KMS-11 (cell line): ENCODE results near the gene LRRC8A.

Experiments used
- H2AFZ ChIP-seq: fragments of 200-600 bp; sonication (generic); 2 replicates; pipeline ENCODE4 v1.6.1; 2016; ENCODE audit warnings: antibody characterized with exemption, mixed run types, low read depth
- H3K27ac ChIP-seq: fragments of 200-600 bp; sonication (generic); 2 replicates; pipeline ENCODE4 v1.6.1; 2016; ENCODE audit warnings: mild to moderate bottlenecking, mixed run types
- H3K27me3 ChIP-seq: fragments of 200-600 bp; sonication (generic); 2 replicates; pipeline ENCODE4 v1.6.1; 2017; ENCODE audit warnings: mild to moderate bottlenecking, low read depth, mixed run types, moderate library complexity; ENCODE audit not compliant: insufficient read depth
- H3K36me3 ChIP-seq: fragments of 200-600 bp; sonication (generic); 2 replicates; pipeline ENCODE4 v1.6.1; 2017; ENCODE audit warnings: mild to moderate bottlenecking, mixed run types; ENCODE audit not compliant: insufficient read depth
- H3K4me1 ChIP-seq: fragments of 200-600 bp; sonication (generic); 2 replicates; pipeline ENCODE4 v1.6.1; 2016; ENCODE audit warnings: mild to moderate bottlenecking, low read depth, mixed run types; ENCODE audit not compliant: poor library complexity, severe bottlenecking
- H3K4me2 ChIP-seq: fragments of 200-600 bp; sonication (generic); 2 replicates; pipeline ENCODE4 v1.7.0; 2016; ENCODE audit warnings: mild to moderate bottlenecking, mixed run types
- H3K4me3 ChIP-seq: fragments of 200-600 bp; sonication (generic); IDR thresholded peaks from 2 replicates; pipeline ENCODE4 v1.6.1; 2017; ENCODE audit warnings: low read depth, low read length, mixed read lengths; ENCODE audit not compliant: insufficient read depth
- H3K79me2 ChIP-seq: fragments of 200-600 bp; sonication (generic); 2 replicates; pipeline ENCODE4 v1.6.1; 2016; ENCODE audit warnings: low read depth, mixed run types; ENCODE audit not compliant: insufficient read depth
- H3K9ac ChIP-seq: fragments of 200-600 bp; sonication (generic); 2 replicates; pipeline ENCODE4 v1.6.1; 2016; ENCODE audit warnings: mild to moderate bottlenecking, mixed run types
- H4K20me1 ChIP-seq: fragments of 200-600 bp; sonication (generic); 2 replicates; pipeline ENCODE4 v1.6.1; 2016; ENCODE audit warnings: mild to moderate bottlenecking, mixed run types; ENCODE audit not compliant: insufficient read depth
- TF ChIP-seq, protein P1 (sequence below): fragments of 200-600 bp; sonication (generic); conservative IDR thresholded peaks from 2 replicates; pipeline ENCODE4 v1.6.1; 2017; ENCODE audit warnings: low read depth, mild to moderate bottlenecking, antibody characterized with exemption, low read length, moderate library complexity, mixed read lengths

LRRC8A gene

DNA sequence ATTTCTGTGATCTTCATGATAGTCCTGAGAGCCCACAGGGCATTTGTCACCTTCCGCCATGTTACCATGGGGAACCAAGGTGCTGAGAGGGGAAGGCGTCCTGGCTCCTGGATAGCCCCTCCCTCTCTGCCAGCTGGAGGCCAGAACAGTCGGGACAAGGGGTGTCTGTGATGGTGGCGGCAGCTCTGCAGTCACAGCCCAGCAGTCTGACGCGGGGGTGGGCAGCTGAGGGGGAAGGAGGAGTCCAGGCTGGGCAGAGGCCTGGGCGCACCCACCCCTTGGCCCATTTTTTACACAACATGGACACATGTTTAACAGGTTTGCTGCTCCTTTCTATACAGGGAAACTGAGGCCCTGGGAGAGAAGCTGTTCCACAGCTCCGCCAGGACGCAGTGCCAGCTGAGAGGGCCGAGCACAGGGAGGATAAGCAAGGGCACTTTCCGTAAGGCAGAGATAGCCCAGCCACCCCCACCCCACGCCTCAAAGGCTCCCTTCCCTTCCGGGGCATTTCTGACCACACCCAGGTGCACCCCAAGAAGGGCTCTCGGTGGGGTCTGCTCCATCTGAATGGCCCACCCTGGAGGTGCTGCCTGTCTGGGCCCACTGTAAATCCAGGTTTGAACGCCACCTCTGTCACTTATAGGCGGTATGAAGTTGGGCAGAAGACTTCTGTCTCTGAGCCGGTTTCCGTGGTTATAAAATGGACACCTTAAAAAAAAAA, 17.1 kb downstream of the LRRC8A start:
- Histone ChIP-seq H4K20me1 (no peaks in the 10 kb centered on the region), H3K4me3 (no peak overlapping the region), H3K27ac (no peak overlapping the region), H3K9ac (no peak overlapping the region), H3K27me3 (no peaks in the 10 kb centered on the region), H3K4me1 (peaks cover 8% of the 10 kb centered on the region), H3K36me3 (no peaks in the 10 kb centered on the region; the same call in 1 of the 2 replicates), H3K4me2 (no peak overlapping the region), H3K79me2 (no peaks in the 10 kb centered on the region), H2AFZ (no peak overlapping the region)
- TF ChIP-seq, protein P1, sequence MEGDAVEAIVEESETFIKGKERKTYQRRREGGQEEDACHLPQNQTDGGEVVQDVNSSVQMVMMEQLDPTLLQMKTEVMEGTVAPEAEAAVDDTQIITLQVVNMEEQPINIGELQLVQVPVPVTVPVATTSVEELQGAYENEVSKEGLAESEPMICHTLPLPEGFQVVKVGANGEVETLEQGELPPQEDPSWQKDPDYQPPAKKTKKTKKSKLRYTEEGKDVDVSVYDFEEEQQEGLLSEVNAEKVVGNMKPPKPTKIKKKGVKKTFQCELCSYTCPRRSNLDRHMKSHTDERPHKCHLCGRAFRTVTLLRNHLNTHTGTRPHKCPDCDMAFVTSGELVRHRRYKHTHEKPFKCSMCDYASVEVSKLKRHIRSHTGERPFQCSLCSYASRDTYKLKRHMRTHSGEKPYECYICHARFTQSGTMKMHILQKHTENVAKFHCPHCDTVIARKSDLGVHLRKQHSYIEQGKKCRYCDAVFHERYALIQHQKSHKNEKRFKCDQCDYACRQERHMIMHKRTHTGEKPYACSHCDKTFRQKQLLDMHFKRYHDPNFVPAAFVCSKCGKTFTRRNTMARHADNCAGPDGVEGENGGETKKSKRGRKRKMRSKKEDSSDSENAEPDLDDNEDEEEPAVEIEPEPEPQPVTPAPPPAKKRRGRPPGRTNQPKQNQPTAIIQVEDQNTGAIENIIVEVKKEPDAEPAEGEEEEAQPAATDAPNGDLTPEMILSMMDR, result no peak

DNA sequence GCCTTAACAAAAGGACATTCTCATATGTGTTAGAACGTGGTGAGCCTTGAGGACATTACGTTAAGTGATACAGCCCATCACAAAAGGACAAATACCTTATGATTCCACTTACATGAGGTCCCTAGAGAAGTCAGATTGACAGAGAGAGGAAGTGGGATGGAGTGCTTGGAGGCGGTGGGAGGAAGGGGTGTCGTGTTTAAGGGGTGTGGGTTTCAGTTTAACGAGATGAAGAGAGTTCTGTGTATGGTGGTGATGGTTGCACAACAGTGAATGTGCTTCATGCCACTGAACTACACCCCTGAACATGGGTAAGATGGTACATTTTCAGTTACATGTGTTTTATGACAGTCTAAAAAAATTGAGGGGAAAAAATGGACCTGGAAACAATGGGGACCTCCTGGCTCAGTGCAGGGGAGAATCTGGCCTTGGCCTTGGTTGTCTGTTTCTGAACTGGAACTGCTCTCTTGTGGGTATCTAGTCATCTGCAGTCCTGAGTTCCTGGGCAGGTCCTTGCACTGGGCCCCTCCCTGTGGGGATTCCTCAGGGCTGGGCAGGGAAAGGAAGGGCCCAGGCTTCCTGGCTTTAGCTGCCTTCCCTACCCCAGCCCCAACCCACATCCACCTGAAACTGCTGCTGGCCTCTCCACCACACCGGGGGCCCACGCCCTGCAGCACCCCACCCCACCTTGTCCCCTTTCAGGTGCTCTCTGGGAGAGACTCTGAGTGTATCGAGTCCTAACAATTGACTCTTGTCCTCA, 17.8 kb downstream of the LRRC8A start:
- Histone ChIP-seq H4K20me1 (no peaks in the 10 kb centered on the region), H2AFZ (no peak overlapping the region), H3K79me2 (no peaks in the 10 kb centered on the region), H3K4me3 (no peak overlapping the region), H3K27ac (no peak overlapping the region), H3K4me2 (no peak overlapping the region), H3K27me3 (no peaks in the 10 kb centered on the region), H3K9ac (no peak overlapping the region), H3K36me3 (no peaks in the 10 kb centered on the region; the same call in 1 of the 2 replicates), H3K4me1 (peaks cover 3% of the 10 kb centered on the region)
- TF ChIP-seq, protein P1, result no peak

DNA sequence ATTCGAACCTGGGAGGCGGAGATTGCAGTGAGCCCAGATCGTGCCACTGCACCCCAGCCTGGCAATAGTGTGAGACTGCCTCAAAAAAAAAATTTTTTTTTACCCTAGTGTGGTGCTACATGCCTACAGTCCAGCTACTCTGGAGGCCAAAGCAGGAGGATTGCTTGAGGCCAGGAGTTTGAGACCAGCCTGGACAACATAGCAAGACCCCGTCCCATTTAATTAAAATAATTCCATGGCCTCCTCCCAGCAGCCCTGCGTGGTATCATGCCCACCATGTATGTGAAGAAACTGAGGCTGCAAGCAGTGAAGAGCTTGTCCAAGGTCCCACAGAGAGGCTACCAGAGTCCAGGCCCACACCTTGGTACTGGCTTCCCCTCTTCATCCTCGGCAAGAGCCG, 19.4 kb downstream of the LRRC8A start:
- Histone ChIP-seq H3K27ac (no peak overlapping the region), H3K27me3 (no peaks in the 10 kb centered on the region), H4K20me1 (no peaks in the 10 kb centered on the region), H3K4me3 (no peak overlapping the region), H3K4me1 (no peaks in the 10 kb centered on the region), H3K4me2 (no peak overlapping the region), H3K36me3 (no peaks in the 10 kb centered on the region; the same call in 1 of the 2 replicates), H2AFZ (no peak overlapping the region), H3K79me2 (no peaks in the 10 kb centered on the region), H3K9ac (no peak overlapping the region)
- TF ChIP-seq, protein P1, result no peak

DNA sequence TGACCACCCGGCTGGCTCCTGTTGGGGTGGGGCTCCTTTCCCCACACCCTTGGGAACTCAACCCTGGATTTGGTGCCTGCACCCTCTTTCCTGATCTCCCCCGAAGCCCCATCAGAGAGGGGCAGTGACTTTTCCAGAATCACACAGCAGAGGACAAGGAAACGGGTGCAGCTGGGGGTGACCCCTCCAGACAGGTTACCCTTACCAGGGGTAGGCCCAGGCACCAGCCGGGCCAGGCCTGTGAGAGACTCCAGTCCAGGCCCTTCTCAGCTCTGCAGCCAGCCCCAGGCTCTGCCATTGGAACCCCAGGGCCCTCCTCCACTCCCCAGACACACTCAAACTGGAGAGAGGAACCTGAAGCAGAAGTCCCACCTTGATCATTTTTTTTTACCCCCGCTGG, 19.9 kb downstream of the LRRC8A start:
- no peak overlapping the region for H3K9ac ChIP-seq
- H3K4me2 ChIP-seq, result no peak overlapping the region
- H4K20me1 ChIP-seq, result no peaks in the 10 kb centered on the region
- TF ChIP-seq, protein P1, result no peak
- no peaks in the 10 kb centered on the region; the same call in 1 of the 2 replicates for H3K36me3 ChIP-seq
- H2AFZ ChIP-seq, result no peak overlapping the region
- H3K79me2 ChIP-seq, result no peaks in the 10 kb centered on the region
- no peaks in the 10 kb centered on the region for H3K4me1 ChIP-seq
- H3K27me3 ChIP-seq, result no peaks in the 10 kb centered on the region
- no peak overlapping the region for H3K27ac ChIP-seq
- H3K4me3 ChIP-seq, result no peak overlapping the region
